Caco-2 (cell line): Measurements from ENCODE around the gene ANKRD9. TPM values are rescaled to one million over a fixed set of nuclear protein-coding genes. Genes with fewer than 3 reads are reported as not detected.

Experiments
- BruUV-seq: library from RNA; stranded (reverse); fragments of 400-500 nt; replicated peaks from 2 replicates; lab custom pipeline; 2021; lab: Mats Ljungman, UMichigan
- CTCF ChIA-PET: fragments of 300-600 bp; sonication (Branson Sonifier 250); formaldehyde crosslinking; loops from one replicate; lab custom pipeline; 2022; ENCODE audit warnings: antibody characterized with exemption; lab: Charles Lee
- POLR2A ChIA-PET: fragments of 300-600 bp; sonication (Branson Sonifier 250); formaldehyde crosslinking; loops from one replicate; lab custom pipeline; 2022; ENCODE audit warnings: antibody characterized with exemption; lab: Charles Lee
- DNase-seq, 2 experiments: peaks; one replicate each; pipeline versions ENCODE4 v3.0.0 to v3.0.0-alpha.2; 2020 to 2022
- H3K27me3 ChIP-seq: replicated peaks from 2 replicates; pipeline ENCODE4 v1.6.0; 2011; ENCODE audit warnings: low read length; ENCODE audit not compliant: control insufficient read depth, insufficient read depth
- H3K36me3 ChIP-seq: 2 replicates; pipeline ENCODE4 v1.5.1; 2011; ENCODE audit warnings: low read length; ENCODE audit not compliant: control insufficient read depth, insufficient read depth
- H3K4me1 ChIP-seq: fragments of 250-450 bp; sonication (Bioruptor Pico); 2 replicates; pipeline ENCODE4 v1.5.1; 2020; ENCODE audit warnings: mild to moderate bottlenecking
- H3K4me3 ChIP-seq: 2 replicates; pipeline ENCODE4 v1.5.1; 2011; ENCODE audit warnings: low read depth, mild to moderate bottlenecking, control low read depth, low read length
- H3K9me3 ChIP-seq: fragments of 250-450 bp; sonication (Bioruptor Pico); 2 replicates; pipeline ENCODE4 v1.5.1; 2020; ENCODE audit warnings: mild to moderate bottlenecking, moderate library complexity
- H3K27ac Mint-ChIP-seq: one replicate; pipeline ENCODE4 v1.8.0; 2022; ENCODE audit warnings: mixed read lengths; ENCODE audit not compliant: unreplicated experiment
- H3K27me3 Mint-ChIP-seq: one replicate; pipeline ENCODE4 v1.8.0; 2022; ENCODE audit warnings: mixed read lengths; ENCODE audit not compliant: insufficient read depth, unreplicated experiment
- H3K36me3 Mint-ChIP-seq: one replicate; pipeline ENCODE4 v1.8.0; 2022; ENCODE audit warnings: mild to moderate bottlenecking, mixed read lengths; ENCODE audit not compliant: insufficient read depth, unreplicated experiment
- H3K4me1 Mint-ChIP-seq: one replicate; pipeline ENCODE4 v1.8.0; 2022; ENCODE audit warnings: low read depth, mixed read lengths; ENCODE audit not compliant: unreplicated experiment
- H3K4me3 Mint-ChIP-seq: one replicate; pipeline ENCODE4 v1.8.0; 2022; ENCODE audit warnings: mild to moderate bottlenecking, moderate library complexity, mixed read lengths; ENCODE audit not compliant: unreplicated experiment
- H3K9me3 Mint-ChIP-seq: one replicate; pipeline ENCODE4 v1.8.0; 2022; ENCODE audit warnings: mixed read lengths; ENCODE audit not compliant: unreplicated experiment
- intact Hi-C: fragments of 100-400 bp; cut with micrococcal nuclease; formaldehyde crosslinking; loops from one replicate; pipeline ENCODE4 v1.10.0; 2022; ENCODE audit not compliant: unreplicated experiment
- total RNA-seq: library from RNA; stranded (reverse); gene quantifications from 2 replicates; pipeline ENCODE4 v1.2.3, GENCODE V29; 2022
- TF ChIP-seq, protein P1 (sequence below), 2 experiments: fragments of 200-600 bp in 1 of 2; IDR thresholded peaks; 1 replicate in 1 of 2; 2 replicates in 1 of 2; pipeline versions ENCODE4 v1.5.1 to v1.8.0; 2011 to 2022; ENCODE audit warnings: antibody characterized with exemption in 1 of 2, control low read depth in 1 of 2, inconsistent platforms in 1 of 2, low read depth in 1 of 2, low read length in 1 of 2, mild to moderate bottlenecking in 1 of 2, moderate library complexity in 1 of 2; ENCODE audit not compliant: insufficient read depth in 1 of 2, severe bottlenecking in 1 of 2, unreplicated experiment in 1 of 2

The ANKRD9 gene
- total RNA-seq, 1 experiment from 2014 or later, result 15.0 TPM

DNA sequence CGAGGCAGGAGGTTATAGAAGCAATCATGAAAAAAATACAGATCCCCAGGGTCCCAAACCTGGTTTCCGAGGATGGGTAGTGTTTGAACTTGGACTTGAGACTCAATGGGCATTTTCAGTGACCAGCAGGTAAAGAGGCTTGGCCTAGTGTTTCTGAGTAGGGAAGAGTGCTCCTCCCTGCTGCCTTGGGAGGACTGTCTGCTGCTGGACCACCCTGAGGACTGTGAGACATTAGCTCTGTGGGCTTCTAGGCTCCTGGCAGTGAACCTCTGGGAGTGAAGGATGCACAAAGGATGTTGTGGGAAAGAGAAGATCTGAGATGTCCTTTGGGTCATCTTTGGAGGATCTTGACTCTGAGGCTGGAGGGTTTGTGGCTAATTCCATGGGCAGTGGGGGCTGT, 30.5 kb downstream of the ANKRD9 start:
- Histone ChIP-seq H3K36me3 (no peaks in the 10 kb centered on the region), H3K4me3 (no peak overlapping the region), H3K27me3 (no peaks in the 10 kb centered on the region; the same call in 1 of the 2 replicates), H3K9me3 (no peaks in the 10 kb centered on the region), H3K4me1 (peaks cover 3% of the 10 kb centered on the region; the same call in 1 of the 2 replicates)
- Mint-ChIP-seq H3K27me3 (no peaks in the 10 kb centered on the region), H3K4me3 (no peak overlapping the region), H3K9me3 (peaks cover 10% of the 10 kb centered on the region), H3K4me1 (peaks cover 7% of the 10 kb centered on the region), H3K36me3 (peaks cover 6% of the 10 kb centered on the region), H3K27ac (no peak overlapping the region)
- CTCF ChIA-PET, result interaction anchor here (1.0 kb wide), 1 partner anchor 19 kb away, joined by 3 read pairs; no protein-coding TSS in a partner anchor
- DNase-seq, result no peak
- POLR2A ChIA-PET, result no interaction called here
- BruUV-seq, result no TSS peak
- TF ChIP-seq, protein P1, sequence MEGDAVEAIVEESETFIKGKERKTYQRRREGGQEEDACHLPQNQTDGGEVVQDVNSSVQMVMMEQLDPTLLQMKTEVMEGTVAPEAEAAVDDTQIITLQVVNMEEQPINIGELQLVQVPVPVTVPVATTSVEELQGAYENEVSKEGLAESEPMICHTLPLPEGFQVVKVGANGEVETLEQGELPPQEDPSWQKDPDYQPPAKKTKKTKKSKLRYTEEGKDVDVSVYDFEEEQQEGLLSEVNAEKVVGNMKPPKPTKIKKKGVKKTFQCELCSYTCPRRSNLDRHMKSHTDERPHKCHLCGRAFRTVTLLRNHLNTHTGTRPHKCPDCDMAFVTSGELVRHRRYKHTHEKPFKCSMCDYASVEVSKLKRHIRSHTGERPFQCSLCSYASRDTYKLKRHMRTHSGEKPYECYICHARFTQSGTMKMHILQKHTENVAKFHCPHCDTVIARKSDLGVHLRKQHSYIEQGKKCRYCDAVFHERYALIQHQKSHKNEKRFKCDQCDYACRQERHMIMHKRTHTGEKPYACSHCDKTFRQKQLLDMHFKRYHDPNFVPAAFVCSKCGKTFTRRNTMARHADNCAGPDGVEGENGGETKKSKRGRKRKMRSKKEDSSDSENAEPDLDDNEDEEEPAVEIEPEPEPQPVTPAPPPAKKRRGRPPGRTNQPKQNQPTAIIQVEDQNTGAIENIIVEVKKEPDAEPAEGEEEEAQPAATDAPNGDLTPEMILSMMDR (IDR thresholded peaks at IDR 0.05; ENCODE audit: insufficient read depth in 1 of 2, low read depth in 1 of 2, low read length in 1 of 2, severe bottlenecking in 1 of 2, unreplicated experiment in 1 of 2), result no peak
- intact Hi-C loops, result no loop called here

DNA sequence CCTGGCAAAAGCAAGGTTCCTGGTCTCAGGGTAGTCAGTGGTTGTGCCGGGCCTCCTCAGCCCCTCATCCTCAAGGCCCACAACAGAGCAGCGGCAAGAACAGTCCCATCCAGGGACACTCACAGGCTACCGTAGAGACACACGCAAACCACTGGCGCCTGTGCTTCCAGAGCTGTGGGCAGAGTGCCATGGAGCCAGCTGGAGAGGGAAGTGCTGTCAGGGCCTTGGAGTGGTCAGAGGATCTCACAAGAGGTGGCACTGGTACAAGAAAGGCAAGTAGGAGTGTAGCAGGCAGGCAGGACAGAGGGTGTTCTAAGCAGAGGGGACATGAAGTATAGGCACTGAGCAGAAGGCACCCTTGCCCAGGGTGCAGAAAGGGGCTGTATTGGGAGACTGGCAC, 34.6 kb downstream of the ANKRD9 start:
- Mint-ChIP-seq H3K4me1 (peaks cover 2% of the 10 kb centered on the region), H3K36me3 (no peaks in the 10 kb centered on the region), H3K27me3 (no peaks in the 10 kb centered on the region), H3K27ac (peak overlapping the region; percentile 15), H3K9me3 (no peaks in the 10 kb centered on the region), H3K4me3 (no peak overlapping the region)
- no peak for DNase-seq
- CTCF ChIA-PET, result no interaction called here
- Histone ChIP-seq H3K4me1 (peaks cover under 1% of the 10 kb centered on the region; the same call in 1 of the 2 replicates), H3K27me3 (no peaks in the 10 kb centered on the region; the same call in 1 of the 2 replicates), H3K9me3 (no peaks in the 10 kb centered on the region), H3K4me3 (no peak overlapping the region), H3K36me3 (no peaks in the 10 kb centered on the region)
- intact Hi-C loops, result no loop called here
- POLR2A ChIA-PET, result no interaction called here
- TF ChIP-seq, protein P1 (IDR thresholded peaks at IDR 0.05; ENCODE audit: insufficient read depth in 1 of 2, low read depth in 1 of 2, low read length in 1 of 2, severe bottlenecking in 1 of 2, unreplicated experiment in 1 of 2), result no peak
- no TSS peak for BruUV-seq

DNA sequence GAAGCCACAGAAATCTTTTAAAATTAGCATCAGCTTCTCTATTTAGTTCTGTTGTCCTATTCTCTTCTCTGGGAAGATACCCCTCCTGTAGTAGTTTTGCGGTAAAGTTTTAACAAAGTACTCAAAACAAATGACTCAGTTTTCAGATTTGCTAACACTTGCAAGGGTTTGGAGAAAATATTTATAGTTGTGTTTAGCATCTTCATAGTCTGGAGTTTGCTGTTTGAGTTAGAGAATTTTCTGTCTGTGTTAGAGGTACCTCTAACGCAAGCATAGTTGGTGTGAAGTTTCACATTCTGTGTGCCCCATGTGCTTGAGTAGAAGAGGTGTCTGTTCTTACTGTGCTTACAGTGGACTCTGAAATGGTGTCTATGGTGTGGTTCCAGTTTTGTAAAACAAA, 36.0 kb downstream of the ANKRD9 start:
- no peaks in the 10 kb centered on the region for H3K36me3 ChIP-seq
- TF ChIP-seq, protein P1 (IDR thresholded peaks at IDR 0.05; ENCODE audit: insufficient read depth in 1 of 2, low read depth in 1 of 2, low read length in 1 of 2, severe bottlenecking in 1 of 2, unreplicated experiment in 1 of 2), result no peak
- peaks cover 14% of the 10 kb centered on the region for H3K4me1 Mint-ChIP-seq
- peaks cover 12% of the 10 kb centered on the region for H3K9me3 Mint-ChIP-seq
- no peaks in the 10 kb centered on the region for H3K36me3 Mint-ChIP-seq
- no peak for DNase-seq
- ChIA-PET POLR2A (no interaction called here), CTCF (no interaction called here)
- no peak overlapping the region for H3K27ac Mint-ChIP-seq
- no peaks in the 10 kb centered on the region for H3K27me3 Mint-ChIP-seq
- no peak overlapping the region for H3K4me3 ChIP-seq
- BruUV-seq, result no TSS peak
- intact Hi-C loops, result no loop called here
- no peaks in the 10 kb centered on the region for H3K9me3 ChIP-seq
- H3K27me3 ChIP-seq, result no peaks in the 10 kb centered on the region; the same call in 1 of the 2 replicates
- H3K4me1 ChIP-seq, result peaks cover 9% of the 10 kb centered on the region; the same call in 1 of the 2 replicates
- H3K4me3 Mint-ChIP-seq, result no peak overlapping the region
